GM19372 (cell line): ENCODE results near the gene C22orf42.
"Not testable (repeated sequence)": the region's sequence is repeated elsewhere in the genome, so short reads cannot be mapped to it uniquely, and the experiment has no call there.

Experiments
- ATAC-seq: cut with Tn5 transposase; IDR thresholded peaks from one replicate; pipeline ENCODE4 v1.9.1; 2021; ENCODE audit warnings: mild to moderate bottlenecking, low read depth, moderate library complexity; ENCODE audit not compliant: unreplicated experiment

Gene C22orf42

GRCh38 chr22:32191021-32191420 is 31.9 kb upstream of the C22orf42 start:
- ATAC-seq = not testable (repeated sequence)

- ATAC-seq = no peak
Observed at GRCh38 chr22:32185821-32186220, 26.7 kb upstream of the C22orf42 start.

GRCh38 chr22:32183625-32184024 is 24.5 kb upstream of the C22orf42 start:
- no peak for ATAC-seq

GRCh38 chr22:32181043-32181442 is 21.9 kb upstream of the C22orf42 start:
- no peak for ATAC-seq

GRCh38 chr22:32177221-32177765 is 18.2 kb upstream of the C22orf42 start:
- no peak for ATAC-seq

DNA sequence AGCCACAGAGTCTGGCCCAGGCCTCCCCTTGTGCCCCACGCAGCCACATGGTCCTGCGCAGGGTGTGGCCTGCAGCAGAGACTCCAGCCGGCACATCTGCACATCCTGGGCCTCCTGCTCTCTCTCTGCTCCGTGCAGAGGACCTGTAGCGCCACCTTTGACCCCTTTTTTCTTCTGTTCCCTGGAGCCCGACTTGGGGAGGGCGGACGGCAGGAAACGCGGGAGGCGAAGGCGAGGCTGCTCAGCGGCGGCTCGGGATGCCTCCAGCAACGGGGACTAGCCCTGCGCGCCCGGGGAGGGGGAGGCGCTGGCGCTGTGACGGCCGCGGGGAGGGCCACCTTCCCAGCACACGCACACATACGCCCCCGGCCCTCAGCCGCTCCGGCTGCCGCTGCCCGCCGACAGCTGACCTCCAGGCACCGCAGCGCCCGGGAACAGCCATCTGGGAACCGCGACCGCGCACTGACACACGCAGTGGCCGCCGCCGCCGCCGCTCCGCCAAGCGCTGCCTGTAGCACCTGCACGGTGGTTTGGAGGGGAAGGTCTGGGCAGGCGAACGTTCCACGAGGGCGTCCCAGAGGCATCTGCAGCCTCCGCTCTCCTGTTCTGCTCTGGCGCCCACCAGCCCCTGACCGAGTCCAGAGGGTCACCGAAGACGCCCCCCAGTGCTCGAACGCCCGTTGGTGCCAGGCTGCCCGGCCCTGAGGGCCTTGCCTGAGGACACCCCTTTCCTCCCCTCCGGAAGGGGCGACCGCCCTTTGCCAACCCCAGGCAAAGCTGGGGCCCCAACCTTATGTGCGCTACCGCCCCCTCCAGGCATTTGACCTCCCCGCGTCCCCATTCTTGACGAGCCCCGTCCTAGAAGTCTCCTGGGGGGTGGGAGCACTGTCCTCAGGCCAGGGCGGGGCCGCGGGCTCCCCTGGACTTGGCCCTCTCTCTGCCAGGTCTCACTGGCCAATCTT is 16.9 kb upstream of the C22orf42 start:
- ATAC-seq = no peak

GRCh38 chr22:32175115-32175514 is 16.0 kb upstream of the C22orf42 start:
- ATAC-seq = no peak

DNA sequence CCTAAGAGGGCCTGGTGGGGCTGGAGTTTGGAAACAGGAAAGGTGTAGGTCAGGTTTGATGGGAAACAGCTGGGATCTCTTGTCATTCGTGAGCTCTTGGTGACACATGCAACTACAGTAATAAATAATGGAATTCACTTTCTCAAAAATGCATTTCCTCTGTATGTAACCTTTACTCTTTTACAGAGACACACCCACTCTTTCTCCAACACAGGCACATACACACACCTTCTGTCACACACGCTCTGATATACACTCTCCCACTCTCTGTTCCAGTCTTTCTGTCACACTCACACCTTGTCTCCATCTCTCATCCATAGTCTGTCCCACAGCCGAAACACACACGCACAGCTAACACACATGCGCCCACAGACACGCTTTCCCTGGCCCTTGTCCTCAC is 6.6 kb upstream of the C22orf42 start:
- no peak for ATAC-seq

- no peak for ATAC-seq
Observed at GRCh38 chr22:32164075-32164860, 5.2 kb upstream of the C22orf42 start.

GRCh38 chr22:32160411-32160810 is 1.3 kb upstream of the C22orf42 start:
- ATAC-seq = not testable (repeated sequence)

GRCh38 chr22:32157632-32158031 is 1.5 kb downstream of the C22orf42 start:
- ATAC-seq = not testable (repeated sequence)

- not testable (repeated sequence) for ATAC-seq
Observed at GRCh38 chr22:32154727-32155126, 4.4 kb downstream of the C22orf42 start.

GRCh38 chr22:32151641-32152040 is 7.5 kb downstream of the C22orf42 start:
- ATAC-seq = not testable (repeated sequence)

DNA sequence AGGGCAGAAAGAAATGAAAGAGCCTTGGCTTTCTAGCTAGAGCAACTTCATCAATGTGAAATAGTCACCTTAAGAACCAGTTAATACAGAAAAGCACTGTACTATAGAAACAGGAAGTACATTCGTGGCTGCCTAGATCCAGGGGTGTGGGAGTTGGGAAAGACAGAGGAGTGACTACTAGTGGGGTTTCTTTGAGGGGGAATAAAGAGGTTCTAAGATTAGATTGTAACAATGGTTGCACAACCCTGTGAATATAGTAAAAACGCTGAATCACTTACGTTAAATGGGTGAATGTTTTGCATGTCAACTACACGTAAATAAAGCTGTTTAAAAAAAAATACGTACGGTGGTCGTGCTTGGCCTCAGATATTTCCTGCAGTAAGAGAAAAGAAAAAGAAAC is 8.5 kb downstream of the C22orf42 start:
- not testable (repeated sequence) for ATAC-seq

DNA sequence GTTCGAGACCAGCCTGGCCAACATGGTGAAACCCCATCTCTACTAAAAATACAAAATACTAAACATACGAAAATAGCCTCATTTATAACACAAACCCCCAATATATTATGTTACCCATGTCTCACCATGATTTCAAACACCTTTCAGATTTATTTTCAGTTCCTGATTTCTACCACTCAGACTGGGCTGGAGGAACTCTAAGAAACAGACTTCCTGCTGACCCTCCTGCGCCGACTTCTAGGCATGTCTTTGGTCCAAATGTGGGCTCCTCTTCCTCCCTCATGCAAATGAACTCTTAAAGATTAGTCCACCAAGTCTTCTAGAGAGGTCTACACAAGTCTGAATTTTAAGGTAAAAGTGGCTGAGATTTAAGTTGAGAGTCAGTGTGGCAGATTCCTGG is 10.7 kb downstream of the C22orf42 start:
- ATAC-seq = not testable (repeated sequence)

DNA sequence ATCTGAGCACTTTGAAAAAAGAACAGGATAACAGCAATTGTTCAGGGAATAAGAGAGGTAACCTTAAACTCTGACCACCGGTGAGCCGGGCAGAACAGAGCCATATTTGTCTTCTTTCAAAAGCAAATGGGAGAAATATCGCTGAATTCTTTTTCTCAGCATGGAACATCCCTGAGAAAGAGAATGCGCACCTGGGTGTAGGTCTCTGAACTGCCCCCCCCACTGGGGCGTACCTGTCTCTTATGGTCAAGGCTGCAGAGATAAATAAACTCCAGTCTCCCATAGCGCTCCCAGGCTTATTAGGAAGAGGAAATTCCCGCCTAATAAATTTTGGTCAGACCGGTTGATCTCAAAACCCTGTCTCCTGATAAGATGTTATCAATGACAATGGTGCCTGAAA is 12.0 kb downstream of the C22orf42 start:
- ATAC-seq = not testable (repeated sequence)

DNA sequence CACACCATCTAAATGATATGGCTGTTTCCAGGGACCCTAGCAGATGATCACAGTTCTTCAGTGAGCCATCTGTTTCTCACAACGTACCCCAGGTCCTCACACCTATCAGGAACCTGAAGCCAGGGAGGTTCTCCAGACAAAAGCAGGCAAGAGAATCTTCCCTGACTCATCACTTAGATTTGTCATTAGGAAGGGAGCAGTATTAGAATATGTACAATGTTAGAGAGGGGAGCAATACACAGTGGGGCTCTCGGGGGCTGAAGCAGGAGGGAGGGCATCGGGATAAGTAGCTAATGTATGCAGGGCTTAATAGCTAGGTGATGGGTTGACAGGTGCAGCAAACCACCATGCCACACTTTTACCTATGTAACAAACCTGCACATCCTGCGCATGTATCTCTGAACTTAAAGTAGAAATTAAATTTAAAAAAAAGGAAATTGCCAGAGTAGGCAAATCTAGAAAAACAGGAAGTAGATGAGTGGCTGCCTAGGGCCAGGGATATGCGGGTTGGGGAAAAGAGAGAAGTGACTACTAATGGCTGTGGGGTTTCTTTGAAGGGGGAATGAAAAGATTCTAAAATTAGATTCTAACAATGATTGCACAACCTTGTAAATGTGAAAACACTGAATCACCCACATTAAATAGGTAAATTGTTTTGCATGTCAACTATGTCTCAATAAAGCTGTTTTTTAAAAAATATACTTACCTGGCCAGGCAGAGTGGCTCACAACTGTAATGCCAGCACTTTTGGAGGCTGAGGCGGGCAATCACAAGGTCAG is 14.4 kb downstream of the C22orf42 start:
- no peak for ATAC-seq

DNA sequence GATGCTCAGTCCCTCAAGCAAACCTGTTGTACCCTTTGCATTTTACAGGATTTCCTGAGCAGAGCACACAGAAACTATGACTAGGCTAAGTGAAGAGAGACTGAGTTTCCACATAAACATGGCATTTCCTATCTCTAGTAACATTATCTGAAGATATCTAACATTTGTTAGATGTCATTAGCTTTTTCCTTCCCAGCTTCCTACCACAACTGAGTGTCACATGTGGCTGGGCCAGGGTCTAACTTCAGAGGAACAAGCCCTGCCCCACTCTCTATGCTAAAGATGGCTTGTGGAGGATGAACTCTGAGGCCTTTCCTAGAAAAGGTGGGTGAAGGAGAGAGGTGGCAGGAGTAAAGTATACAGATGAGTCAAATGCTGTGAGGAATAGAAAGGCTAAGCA is 16.5 kb downstream of the C22orf42 start:
- ATAC-seq = no peak

DNA sequence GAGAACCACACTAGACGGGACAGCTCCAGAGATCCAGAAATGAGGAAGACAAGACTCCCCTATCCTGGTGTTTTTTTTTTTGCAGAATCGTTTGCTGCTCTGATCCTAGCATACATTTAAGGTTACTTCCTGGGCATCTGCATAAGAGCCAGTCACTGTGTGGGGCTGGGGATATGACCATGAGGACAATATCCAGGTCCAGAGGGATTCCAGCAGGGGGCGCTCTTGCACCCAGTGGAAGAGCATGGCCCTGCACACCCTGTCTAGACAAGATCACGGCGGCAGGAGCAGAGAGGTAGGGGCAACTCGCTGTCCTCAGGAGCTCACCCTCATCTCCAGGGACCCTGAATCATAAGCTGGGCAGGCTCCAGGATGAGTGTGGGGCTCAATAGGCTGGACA is 18.4 kb downstream of the C22orf42 start:
- ATAC-seq = not testable (repeated sequence)

GRCh38 chr22:32138576-32138975 is 20.5 kb downstream of the C22orf42 start:
- ATAC-seq = not testable (repeated sequence)
